IMR-90 (cell line): ENCODE data around the gene DYTN. TPM values are rescaled to one million over a fixed set of nuclear protein-coding genes. Genes with fewer than 3 reads are reported as not detected.

ENCODE experiments used
- ATAC-seq: fragments of 200-7000 bp; cut with Tn5 transposase; 2 replicates; pipeline ENCODE4 v1.9.1; 2020; ENCODE audit warnings: low read depth, mild to moderate bottlenecking, moderate library complexity
- BruUV-seq: library from RNA; stranded (reverse); fragments of 400-500 nt; replicated peaks from 2 replicates; lab custom pipeline; 2021; lab: Mats Ljungman, UMichigan
- CTCF ChIA-PET: fragments of 300-600 bp; formaldehyde crosslinking; extraction: SDS; loops from one replicate; lab custom pipeline; 2021; ENCODE audit warnings: antibody characterized with exemption; lab: Yijun Ruan, JAX
- POLR2A ChIA-PET: fragments of 300-600 bp; sonication (Branson Sonifier 250); formaldehyde crosslinking; loops from one replicate; lab custom pipeline; 2022; ENCODE audit warnings: antibody characterized with exemption; ENCODE audit not compliant: unreplicated experiment; lab: Charles Lee
- DNase-seq: peaks from one replicate; pipeline ENCODE4 v3.0.0; 2013
- H2AFZ ChIP-seq: replicated peaks from 2 replicates; pipeline ENCODE3; 2013; ENCODE audit warnings: low read length, mild to moderate bottlenecking; ENCODE audit not compliant: poor library complexity
- H2AK5ac ChIP-seq: 2 replicates; pipeline ENCODE4 v1.6.1; 2013; ENCODE audit warnings: low read depth, low read length, inconsistent platforms
- H2AK9ac ChIP-seq: replicated peaks from 2 replicates; pipeline ENCODE3; 2013; ENCODE audit warnings: mild to moderate bottlenecking, low read depth, low read length, moderate library complexity; ENCODE audit not compliant: poor library complexity
- H2BK120ac ChIP-seq: 2 replicates; pipeline ENCODE4 v1.6.1; 2013; ENCODE audit warnings: low read depth, low read length, inconsistent platforms
- H2BK15ac ChIP-seq: 3 replicates; pipeline ENCODE4 v1.6.1; 2013; ENCODE audit warnings: low read depth, low read length, inconsistent platforms
- H2BK20ac ChIP-seq: 2 replicates; pipeline ENCODE4 v1.6.1; 2013; ENCODE audit warnings: low read depth, mild to moderate bottlenecking, inconsistent platforms, low read length, moderate library complexity
- H2BK5ac ChIP-seq: 2 replicates; pipeline ENCODE4 v1.6.1; 2013; ENCODE audit warnings: mild to moderate bottlenecking, low read depth, low read length, inconsistent platforms; ENCODE audit not compliant: poor library complexity, severe bottlenecking
- H3K14ac ChIP-seq: replicated peaks from 2 replicates; pipeline ENCODE4 v1.6.1; 2013; ENCODE audit warnings: low read depth, low read length, inconsistent platforms
- H3K18ac ChIP-seq: 2 replicates; pipeline ENCODE4 v1.6.1; 2013; ENCODE audit warnings: low read depth, low read length, control low read depth
- H3K23ac ChIP-seq: 2 replicates; pipeline ENCODE4 v1.6.1; 2013; ENCODE audit warnings: low read depth, low read length, inconsistent platforms
- H3K27ac ChIP-seq: 2 replicates; pipeline ENCODE4 v1.5.1; 2013; ENCODE audit warnings: mild to moderate bottlenecking, control low read depth, low read length; ENCODE audit not compliant: insufficient read depth
- H3K27me3 ChIP-seq: 2 replicates; pipeline ENCODE4 v1.6.1; 2013; ENCODE audit warnings: low read length; ENCODE audit not compliant: control insufficient read depth, insufficient read depth
- H3K36me3 ChIP-seq: 2 replicates; pipeline ENCODE4 v1.6.1; 2013; ENCODE audit warnings: low read length, mixed read lengths; ENCODE audit not compliant: control insufficient read depth, insufficient read depth
- H3K4ac ChIP-seq: 2 replicates; pipeline ENCODE4 v1.6.1; 2013; ENCODE audit warnings: low read depth, low read length, inconsistent platforms
- H3K4me1 ChIP-seq: 2 replicates; pipeline ENCODE4 v1.6.1; 2013; ENCODE audit warnings: low read length, mixed read lengths; ENCODE audit not compliant: control insufficient read depth, insufficient read depth
- H3K4me2 ChIP-seq: 2 replicates; pipeline ENCODE4 v1.6.1; 2013; ENCODE audit warnings: low read depth, mild to moderate bottlenecking, control low read depth, low read length, moderate library complexity
- H3K4me3 ChIP-seq: 2 replicates; pipeline ENCODE4 v1.5.1; 2013; ENCODE audit warnings: low read depth, mild to moderate bottlenecking, control low read depth, low read length, moderate library complexity; ENCODE audit not compliant: insufficient read depth
- H3K56ac ChIP-seq: 2 replicates; pipeline ENCODE4 v1.6.1; 2013; ENCODE audit warnings: low read length, inconsistent platforms; ENCODE audit not compliant: insufficient read depth; ENCODE audit errors: extremely low read depth
- H3K79me1 ChIP-seq, 2 experiments: 2 replicates each; pipeline ENCODE4 v1.6.1; 2013; ENCODE audit warnings: low read length in 2 of 2, inconsistent platforms in 1 of 2, low read depth in 1 of 2
- H3K9ac ChIP-seq: 2 replicates; pipeline ENCODE4 v1.6.1; 2013; ENCODE audit warnings: low read depth, low read length, control low read depth
- H3K9me1 ChIP-seq: 2 replicates; pipeline ENCODE4 v1.6.1; 2013; ENCODE audit warnings: low read length, inconsistent platforms; ENCODE audit not compliant: insufficient read depth
- H3K9me3 ChIP-seq: 2 replicates; pipeline ENCODE4 v1.6.1; 2013; ENCODE audit warnings: low read length; ENCODE audit not compliant: control insufficient read depth, insufficient read depth
- H4K20me1 ChIP-seq: 2 replicates; pipeline ENCODE4 v1.6.1; 2013; ENCODE audit warnings: low read length, inconsistent platforms; ENCODE audit not compliant: insufficient read depth
- H4K5ac ChIP-seq: 2 replicates; pipeline ENCODE4 v1.6.1; 2013; ENCODE audit warnings: mild to moderate bottlenecking, low read depth, low read length, control low read depth
- H4K8ac ChIP-seq, 2 experiments: 2 replicates each; pipeline ENCODE4 v1.6.1; 2013; ENCODE audit warnings: low read depth in 2 of 2, low read length in 2 of 2, control low read depth in 1 of 2, inconsistent platforms in 1 of 2
- H4K91ac ChIP-seq: 2 replicates; pipeline ENCODE4 v1.6.1; 2013; ENCODE audit warnings: low read depth, low read length, inconsistent platforms; ENCODE audit not compliant: insufficient read depth
- BHLHE40 ChIP-seq: fragments of 150-350 bp; IDR thresholded peaks from 2 replicates; pipeline ENCODE4 v1.6.1; 2016; ENCODE audit warnings: mild to moderate bottlenecking, low read depth, low read length
- CEBPB ChIP-seq: IDR thresholded peaks from 2 replicates; pipeline ENCODE4 v1.6.1; 2012; ENCODE audit warnings: low read depth, low read length, improper control_type of control experiment
- CHD1 ChIP-seq: IDR thresholded peaks from 2 replicates; pipeline ENCODE4 v1.6.1; 2012; ENCODE audit warnings: low read depth, low read length, improper control_type of control experiment
- CTCF ChIP-seq: conservative IDR thresholded peaks from 2 replicates; pipeline ENCODE4 v1.5.1; 2012; ENCODE audit warnings: mild to moderate bottlenecking, low read depth, low read length, improper control_type of control experiment
- ELK1 ChIP-seq: fragments of 150-350 bp; IDR thresholded peaks from 2 replicates; pipeline ENCODE4 v1.6.1; 2016; ENCODE audit warnings: low read depth, mild to moderate bottlenecking, low read length, moderate library complexity, borderline replicate concordance
- FOS ChIP-seq: fragments of 150-350 bp; IDR thresholded peaks from 2 replicates; pipeline ENCODE4 v1.6.1; 2016; ENCODE audit warnings: low read depth, low read length
- MAFK ChIP-seq: IDR thresholded peaks from 2 replicates; pipeline ENCODE4 v1.6.1; 2012; ENCODE audit warnings: low read depth, low read length, improper control_type of control experiment
- MAZ ChIP-seq: IDR thresholded peaks from 2 replicates; pipeline ENCODE4 v1.6.1; 2012; ENCODE audit warnings: low read depth, mild to moderate bottlenecking, low read length, improper control_type of control experiment, moderate library complexity, borderline replicate concordance
- NFE2L2 ChIP-seq: fragments of 150-350 bp; IDR thresholded peaks from 2 replicates; pipeline ENCODE4 v1.6.1; 2016; ENCODE audit warnings: low read depth, mild to moderate bottlenecking, low read length
- RAD21 ChIP-seq: IDR thresholded peaks from 2 replicates; pipeline ENCODE4 v1.6.1; 2012; ENCODE audit warnings: low read length, improper control_type of control experiment
- RCOR1 ChIP-seq: IDR thresholded peaks from 2 replicates; pipeline ENCODE4 v1.6.1; 2012; ENCODE audit warnings: mild to moderate bottlenecking, low read length, improper control_type of control experiment; ENCODE audit not compliant: insufficient replicate concordance
- WGBS, 2 experiments: methylation state at CpG; one replicate each; pipeline versions ENCODE4 v1.1.5 to v1.1.7; 2013; ENCODE audit warnings: missing lambda C conversion rate in 2 of 2; ENCODE audit not compliant: insufficient read length in 1 of 2; ENCODE audit errors: extremely low coverage in 2 of 2; 5-methylcytosine and 5-hydroxymethylcytosine counted together
- dilution Hi-C: fragments of 300-500 bp; cut with HindIII; formaldehyde crosslinking; loops from one replicate; pipeline ENCODE4 v1.14.3; 2018; ENCODE audit warnings: low sequenced_read_pairs; ENCODE audit not compliant: unreplicated experiment
- in situ Hi-C: fragments of 300-500 bp; cut with MboI; formaldehyde crosslinking; loops from 3 replicates; pipeline ENCODE4 v1.14.3; 2019; ENCODE audit warnings: low sequenced_read_pairs, inconsistent platforms, mixed read lengths
- intact Hi-C: fragments of 100-400 bp; cut with micrococcal nuclease; formaldehyde crosslinking; loops from 2 replicates; pipeline ENCODE4 v1.10.0; 2022
- polyA plus RNA-seq, 3 experiments: library from polyadenylated mRNA; depleted of rRNA; stranded (reverse); fragments of >200 nt; gene quantifications; 2 replicates each; pipeline ENCODE4 v1.2.3, GENCODE V29; 2012; ENCODE audit warnings: low replicate concordance in 1 of 3
- total RNA-seq: library from RNA; depleted of rRNA; stranded (reverse); fragments of >200 nt; gene quantifications from 2 replicates; pipeline ENCODE4 v1.2.3, GENCODE V29; 2012

DYTN gene
- total and polyA plus RNA-seq, 2 of the 4 experiments (the other 2 are of a cell fraction), result not detected

GRCh38 chr2:206736935-206737334 is 18.7 kb upstream of the DYTN start:
- no peak overlapping the region for H3K18ac ChIP-seq
- no peak overlapping the region for H4K5ac ChIP-seq
- H3K4me2 ChIP-seq, result no peak overlapping the region
- no peak overlapping the region for H2BK5ac ChIP-seq
- H3K4ac ChIP-seq, result no peak overlapping the region
- H4K20me1 ChIP-seq, result no peaks in the 10 kb centered on the region
- no peak overlapping the region for H3K56ac ChIP-seq
- H3K4me1 ChIP-seq, result no peaks in the 10 kb centered on the region
- no peaks in the 10 kb centered on the region for H3K9me3 ChIP-seq
- WGBS, 2 experiments, result 44% methylated on average over 2 of the region's 5 CpGs; no CpG with 5 or more reads in 1 of the 2 experiments
- H4K91ac ChIP-seq, result no peak overlapping the region
- H3K36me3 ChIP-seq, result no peaks in the 10 kb centered on the region
- H2BK120ac ChIP-seq, result no peak overlapping the region
- TF ChIP-seq CTCF (no peak), BHLHE40 (no peak), CHD1 (no peak), CEBPB (no peak), FOS (no peak), MAZ (no peak), ELK1 (no peak), RAD21 (no peak), NFE2L2 (no peak), RCOR1 (no peak), MAFK (no peak)
- H4K8ac ChIP-seq, result no peak overlapping the region
- DNase-seq, result no peak
- H3K4me3 ChIP-seq, result no peak overlapping the region
- H3K27ac ChIP-seq, result no peak overlapping the region
- BruUV-seq, result no TSS peak
- H3K23ac ChIP-seq, result no peak overlapping the region
- no peaks in the 10 kb centered on the region for H3K9me1 ChIP-seq
- ChIA-PET POLR2A (no interaction called here), CTCF (no interaction called here)
- H3K14ac ChIP-seq, result no peak overlapping the region
- ATAC-seq, result no peak
- H2AFZ ChIP-seq, result no peak overlapping the region
- no peak overlapping the region for H2AK5ac ChIP-seq
- intact Hi-C loops, result no loop called here
- no peaks in the 10 kb centered on the region for H3K79me1 ChIP-seq
- in situ Hi-C loops, result no loop called here
- no peak overlapping the region for H3K9ac ChIP-seq
- no peak overlapping the region for H2BK20ac ChIP-seq
- H2AK9ac ChIP-seq, result no peak overlapping the region
- no peaks in the 10 kb centered on the region for H3K27me3 ChIP-seq
- H2BK15ac ChIP-seq, result no peak overlapping the region
- dilution Hi-C loops, result no loop called here
